ENCODE results near the gene TMEM245. TPM values are rescaled to one million over a fixed set of nuclear protein-coding genes. Genes with fewer than 3 reads are reported as not detected.

Gene TMEM245
- total and polyA plus RNA-seq, 10 of the 15 experiments (the other 5 are each of a cell fraction or from before 2014, with no cell fraction given), result 7.4 to 36.1 (median 19.0) TPM

- BruUV-seq (replicated peaks), result no TSS peak
- TF ChIP-seq SUPT20H (IDR thresholded peaks at IDR 0.05; ENCODE audit: borderline replicate concordance, control insufficient read depth, low read depth, low read length), result no peak
- TF ChIP-seq SPI1 (IDR thresholded peaks at IDR 0.05; ENCODE audit: borderline replicate concordance, insufficient read depth, low read depth, low read length), result peak; percentile 89
- TF ChIP-seq GATAD2B (conservative IDR thresholded peaks at IDR 0.05; ENCODE audit: low read depth), result no peak
- no peak for TF ChIP-seq TARDBP (IDR thresholded peaks at IDR 0.05; ENCODE audit: borderline replicate concordance)
- Histone ChIP-seq H3K27me3 (replicated peaks in 1 of 2; ENCODE audit: control insufficient read depth in 2 of 2, insufficient read depth in 2 of 2, low read length in 1 of 2) (peaks cover 5 to 7% of the 10 kb centered on the region in 2 experiments; a peak in 3 of 4 replicates), H3K4me3 (no peak overlapping the region), H3K4me2 (ENCODE audit: control insufficient read depth, insufficient read depth) (no peak overlapping the region), H3K9ac (ENCODE audit: control insufficient read depth, insufficient read depth, low read length) (no peak overlapping the region), H3K79me2 (ENCODE audit: control insufficient read depth, insufficient read depth, low read length) (no peaks in the 10 kb centered on the region), H3K4me1 (ENCODE audit: control insufficient read depth, insufficient read depth, low read length) (0 out of 2 replicates have a peak, but pooled peaks cover 6% of the 10 kb centered on the region), H3K27ac (ENCODE audit: control insufficient read depth, insufficient read depth) (no peak overlapping the region), H3K9me3 (replicated peaks; ENCODE audit: control insufficient read depth, insufficient read depth, low read length) (no peaks in the 10 kb centered on the region; the same call in 2 of the 3 replicates), H4K20me1 (ENCODE audit: control insufficient read depth, insufficient read depth) (no peaks in the 10 kb centered on the region), H3K36me3 (ENCODE audit: control insufficient read depth in 2 of 2, insufficient read depth in 2 of 2, low read length in 1 of 2) (no peaks in the 10 kb centered on the region), H2AFZ (ENCODE audit: control insufficient read depth, low read depth, low read length) (no peak overlapping the region)
- WGBS (ENCODE audit: insufficient coverage, insufficient replicate concordance, low lambda C conversion rate, missing lambda C conversion rate), result 43% methylated on average over 4 of the region's 5 CpGs
- ChIA-PET SMC1A (ENCODE audit: uncharacterized antibody, unreplicated experiment) (no interaction called here), POLR2A (no interaction called here), RAD21 (ENCODE audit: unreplicated experiment) (no interaction called here), CTCF (no interaction called here)
- intact Hi-C loops (cut with micrococcal nuclease; ENCODE audit: unreplicated experiment), result no loop called here
- in situ Hi-C loops (cut with MboI), result no loop called here
- ATAC-seq (peak; percentile 76), DNase-seq (ENCODE audit: low read depth, low spot score) (no peak), FAIRE-seq (no peak)
Measured at GRCh38 chr9:109164042-109164441, 44.3 kb upstream of the TMEM245 start.

- ChIA-PET POLR2A (no interaction called here), SMC1A (ENCODE audit: uncharacterized antibody, unreplicated experiment) (no interaction called here), CTCF (no interaction called here), RAD21 (ENCODE audit: unreplicated experiment) (no interaction called here)
- in situ Hi-C loops (cut with MboI), result no loop called here
- H3K79me2 ChIP-seq (ENCODE audit: control insufficient read depth, insufficient read depth, low read length), result no peaks in the 10 kb centered on the region
- no peak overlapping the region for H3K4me2 ChIP-seq (ENCODE audit: control insufficient read depth, insufficient read depth)
- no peak overlapping the region for H3K9ac ChIP-seq (ENCODE audit: control insufficient read depth, insufficient read depth, low read length)
- intact Hi-C loops (cut with micrococcal nuclease; ENCODE audit: unreplicated experiment), result no loop called here
- no TSS peak for BruUV-seq (replicated peaks)
- H3K27ac ChIP-seq (ENCODE audit: control insufficient read depth, insufficient read depth), result no peak overlapping the region
- no peak for DNase-seq (ENCODE audit: low read depth, low spot score)
- no peak for ATAC-seq
- H3K4me3 ChIP-seq, result no peak overlapping the region
- H2AFZ ChIP-seq (ENCODE audit: control insufficient read depth, low read depth, low read length), result no peak overlapping the region
- no peaks in the 10 kb centered on the region; the same call in 2 of the 3 replicates for H3K9me3 ChIP-seq (replicated peaks; ENCODE audit: control insufficient read depth, insufficient read depth, low read length)
- no peak for FAIRE-seq
- peaks cover 5 to 7% of the 10 kb centered on the region in 2 experiments; a peak in 2 of 4 replicates for H3K27me3 ChIP-seq (replicated peaks in 1 of 2; ENCODE audit: control insufficient read depth in 2 of 2, insufficient read depth in 2 of 2, low read length in 1 of 2)
- H3K36me3 ChIP-seq (ENCODE audit: control insufficient read depth in 2 of 2, insufficient read depth in 2 of 2, low read length in 1 of 2), result no peaks in the 10 kb centered on the region
- 62% methylated on average over 1 of the region's 1 CpG for WGBS (ENCODE audit: insufficient coverage, insufficient replicate concordance, low lambda C conversion rate, missing lambda C conversion rate)
- 0 out of 2 replicates have a peak, but pooled peaks cover 6% of the 10 kb centered on the region for H3K4me1 ChIP-seq (ENCODE audit: control insufficient read depth, insufficient read depth, low read length)
- H4K20me1 ChIP-seq (ENCODE audit: control insufficient read depth, insufficient read depth), result no peaks in the 10 kb centered on the region
- TF ChIP-seq NRF1 (conservative IDR thresholded peaks at IDR 0.05; ENCODE audit: low read depth, low read length) (no peak), SMAD5 (IDR thresholded peaks at IDR 0.05; ENCODE audit: low read depth) (no peak), BCL3 (IDR thresholded peaks at IDR 0.05; ENCODE audit: borderline replicate concordance, insufficient read depth, low read depth, low read length, poor library complexity, severe bottlenecking) (no peak), TCF12 (IDR thresholded peaks at IDR 0.05; ENCODE audit: low read depth, low read length) (no peak), HDGF (IDR thresholded peaks at IDR 0.05) (no peak), ATF3 (IDR thresholded peaks at IDR 0.05; ENCODE audit: borderline replicate concordance, extremely low read depth, low read depth, low read length) (no peak), CBX5 (IDR thresholded peaks at IDR 0.05; ENCODE audit: low read depth) (no peak), SRF (IDR thresholded peaks at IDR 0.05; ENCODE audit: low read depth in 2 of 2, low read length in 2 of 2) (no peak), ZNF384 (IDR thresholded peaks at IDR 0.05; ENCODE audit: borderline replicate concordance, low read depth, low read length) (no peak)
Measured at GRCh38 chr9:109163194-109163593, 43.4 kb upstream of the TMEM245 start.
